ENCODE data around the gene SORCS2. TPM values are rescaled to one million over a fixed set of nuclear protein-coding genes. Genes with fewer than 3 reads are reported as not detected.

The SORCS2 gene
- total RNA-seq, 2 donors from 2014 or later: 0.54 to 0.74 TPM

GRCh38 chr4:7362862-7363430, 170.6 kb downstream of the SORCS2 start:
- H3K4me3 ChIP-seq: no peak overlapping the region
- H3K9ac ChIP-seq (ENCODE audit: low read depth in 2 of 2, low read length in 2 of 2): no peak overlapping the region
- H3K4me1 ChIP-seq: no peaks in the 10 kb centered on the region
- intact Hi-C loops (cut with DNase I): no loop called here
- DNase-seq: no peak
- no peak overlapping the region for H3K27ac ChIP-seq
- H3K9me3 ChIP-seq: no peaks in the 10 kb centered on the region
- no peaks in the 10 kb centered on the region for H3K36me3 ChIP-seq
- no peaks in the 10 kb centered on the region for H3K27me3 ChIP-seq
- no peak for TF ChIP-seq CTCF (IDR thresholded peaks at IDR 0.05)

- no peaks in the 10 kb centered on the region for H3K36me3 ChIP-seq
- no peak for DNase-seq
- no peak overlapping the region for H3K27ac ChIP-seq
- no peak overlapping the region for H3K4me3 ChIP-seq
- H3K9me3 ChIP-seq: no peaks in the 10 kb centered on the region
- no peak overlapping the region for H3K9ac ChIP-seq (ENCODE audit: low read depth in 2 of 2, low read length in 2 of 2)
- H3K27me3 ChIP-seq: no peaks in the 10 kb centered on the region
- TF ChIP-seq CTCF (IDR thresholded peaks at IDR 0.05): no peak
- intact Hi-C loops (cut with DNase I): no loop called here
- no peaks in the 10 kb centered on the region for H3K4me1 ChIP-seq
Measured at GRCh38 chr4:7364979-7365378, 172.6 kb downstream of the SORCS2 start.

- Histone ChIP-seq H3K4me1 (no peaks in the 10 kb centered on the region), H3K27me3 (no peaks in the 10 kb centered on the region), H3K9me3 (no peaks in the 10 kb centered on the region), H3K4me3 (no peak overlapping the region), H3K9ac (ENCODE audit: low read depth in 2 of 2, low read length in 2 of 2) (no peak overlapping the region), H3K27ac (no peak overlapping the region), H3K36me3 (no peaks in the 10 kb centered on the region)
- DNase-seq: no peak
- no peak for TF ChIP-seq CTCF (IDR thresholded peaks at IDR 0.05)
- intact Hi-C loops (cut with DNase I): no loop called here
Measured at GRCh38 chr4:7365462-7366179, 173.3 kb downstream of the SORCS2 start.

- H3K4me3 ChIP-seq: no peak overlapping the region
- H3K27me3 ChIP-seq: no peaks in the 10 kb centered on the region
- H3K4me1 ChIP-seq: no peaks in the 10 kb centered on the region
- TF ChIP-seq CTCF (IDR thresholded peaks at IDR 0.05): no peak
- DNase-seq: no peak
- H3K36me3 ChIP-seq: no peaks in the 10 kb centered on the region
- H3K27ac ChIP-seq: no peak overlapping the region
- no peaks in the 10 kb centered on the region for H3K9me3 ChIP-seq
- no peak overlapping the region for H3K9ac ChIP-seq (ENCODE audit: low read depth in 2 of 2, low read length in 2 of 2)
- intact Hi-C loops (cut with DNase I): no loop called here
Measured at GRCh38 chr4:7366180-7366945, 174.0 kb downstream of the SORCS2 start.

GRCh38 chr4:7366954-7367353, 174.6 kb downstream of the SORCS2 start:
- H3K9ac ChIP-seq (ENCODE audit: low read depth in 2 of 2, low read length in 2 of 2): no peak overlapping the region
- intact Hi-C loops (cut with DNase I): no loop called here
- H3K9me3 ChIP-seq: no peaks in the 10 kb centered on the region
- H3K27ac ChIP-seq: no peak overlapping the region
- TF ChIP-seq CTCF (IDR thresholded peaks at IDR 0.05): no peak
- H3K36me3 ChIP-seq: no peaks in the 10 kb centered on the region
- no peaks in the 10 kb centered on the region for H3K27me3 ChIP-seq
- H3K4me1 ChIP-seq: no peaks in the 10 kb centered on the region
- no peak overlapping the region for H3K4me3 ChIP-seq
- no peak for DNase-seq
